Urinary bladder (tissue), 4 donors: Measurements from ENCODE around the gene CDC6. TPM values are rescaled to one million over a fixed set of nuclear protein-coding genes. Genes with fewer than 3 reads are reported as not detected.

Experiments
- DNase-seq: peaks from one replicate; pipeline ENCODE4 v3.0.0-alpha.2; 2015; ENCODE audit errors: extremely low spot score
- H3K27ac ChIP-seq: one replicate; pipeline ENCODE4 v1.5.1; 2013; ENCODE audit warnings: low read depth, mild to moderate bottlenecking, moderate library complexity
- H3K36me3 ChIP-seq: one replicate; pipeline ENCODE4 v1.6.1; 2013; ENCODE audit warnings: mild to moderate bottlenecking, moderate library complexity; ENCODE audit not compliant: insufficient read depth
- H3K4me1 ChIP-seq: one replicate; pipeline ENCODE4 v1.6.1; 2013; ENCODE audit warnings: mild to moderate bottlenecking, moderate library complexity; ENCODE audit not compliant: insufficient read depth
- H3K4me3 ChIP-seq: one replicate; pipeline ENCODE4 v1.5.1; 2013; ENCODE audit warnings: low read depth, low read length
- WGBS: extraction: QIAGEN DNeasy Blood & Tissue Kit; methylation state at CpG from one replicate; pipeline ENCODE4 v1.1.7; 2013; 5-methylcytosine and 5-hydroxymethylcytosine counted together
- polyA plus RNA-seq: library from polyadenylated mRNA; stranded (reverse); fragments of 200-250 nt; gene quantifications from one replicate; pipeline ENCODE4 v1.2.3, GENCODE V29; 2013
- total RNA-seq: library from RNA; depleted of rRNA; stranded (reverse); fragments of >200 nt; gene quantifications from one replicate; pipeline ENCODE4 v1.2.3, GENCODE V29; 2014
- donor health status: healthy with polysubstance abuse.
- donor health status: healthy.

CDC6 gene
- total and polyA plus RNA-seq, 2 donors, result 0.71 to 7.9 TPM

GRCh38 chr17:40318830-40319391 lies 31.2 kb downstream of the CDC6 start:
- 3% methylated on average over 13 of the region's 13 CpGs for WGBS
- no peak for DNase-seq
- Histone ChIP-seq H3K27ac (no peak overlapping the region), H3K4me1 (no peaks in the 10 kb centered on the region), H3K36me3 (no peaks in the 10 kb centered on the region), H3K4me3 (peak overlapping the region; percentile 91)

- H3K36me3 ChIP-seq, result no peaks in the 10 kb centered on the region
- H3K27ac ChIP-seq, result no peak overlapping the region
- no peak for DNase-seq
- WGBS, result 48% methylated on average over 11 of the region's 11 CpGs
- H3K4me3 ChIP-seq, result no peak overlapping the region
- H3K4me1 ChIP-seq, result no peaks in the 10 kb centered on the region
Observed at GRCh38 chr17:40319651-40320540, 32.2 kb downstream of the CDC6 start.

GRCh38 chr17:40320756-40321523 lies 33.3 kb downstream of the CDC6 start:
- H3K4me1 ChIP-seq, result no peaks in the 10 kb centered on the region
- no peak overlapping the region for H3K4me3 ChIP-seq
- peak overlapping the region; percentile 80 for H3K27ac ChIP-seq
- no peaks in the 10 kb centered on the region for H3K36me3 ChIP-seq
- DNase-seq, result no peak
- WGBS, result 13% methylated on average over 19 of the region's 19 CpGs

GRCh38 chr17:40321524-40321929 lies 33.8 kb downstream of the CDC6 start:
- 22% methylated on average over 4 of the region's 4 CpGs for WGBS

GRCh38 chr17:40321961-40322357 lies 34.3 kb downstream of the CDC6 start:
- Histone ChIP-seq H3K4me1 (no peaks in the 10 kb centered on the region), H3K36me3 (no peaks in the 10 kb centered on the region), H3K27ac (peak overlapping the region; percentile 80), H3K4me3 (peak overlapping the region; percentile 23)
- no peak for DNase-seq
- 7% methylated on average over 4 of the region's 4 CpGs for WGBS

More at GRCh38 chr17:40321524-40321929, 33.8 kb downstream of the CDC6 start:
- H3K4me1 ChIP-seq, result no peaks in the 10 kb centered on the region
- peak overlapping the region; percentile 80 for H3K27ac ChIP-seq
- no peaks in the 10 kb centered on the region for H3K36me3 ChIP-seq
- H3K4me3 ChIP-seq, result no peak overlapping the region
- no peak for DNase-seq

GRCh38 chr17:40322358-40323315 lies 35.0 kb downstream of the CDC6 start:
- no peak for DNase-seq
- no peaks in the 10 kb centered on the region for H3K36me3 ChIP-seq

GRCh38 chr17:40323391-40324381 lies 36.0 kb downstream of the CDC6 start:
- no peak for DNase-seq
- H3K36me3 ChIP-seq, result no peaks in the 10 kb centered on the region
- 37% methylated on average over 10 of the region's 10 CpGs for WGBS
- peak overlapping the region; percentile 81 for H3K27ac ChIP-seq
- H3K4me3 ChIP-seq, result no peak overlapping the region
- no peaks in the 10 kb centered on the region for H3K4me1 ChIP-seq

More at GRCh38 chr17:40322358-40323315, 35.0 kb downstream of the CDC6 start:
- Histone ChIP-seq H3K27ac (peak overlapping the region; percentile 81), H3K4me1 (no peaks in the 10 kb centered on the region), H3K4me3 (peak overlapping the region; percentile 23)
- WGBS, result 10% methylated on average over 19 of the region's 19 CpGs

- peaks cover 2% of the 10 kb centered on the region for H3K4me1 ChIP-seq
- no peak for DNase-seq
- peak overlapping the region; percentile 23 for H3K27ac ChIP-seq
- no peaks in the 10 kb centered on the region for H3K36me3 ChIP-seq
- WGBS, result 84% methylated on average over 13 of the region's 13 CpGs
- no peak overlapping the region for H3K4me3 ChIP-seq
Observed at GRCh38 chr17:40325156-40326013, 37.7 kb downstream of the CDC6 start.

- 67% methylated on average over 17 of the region's 17 CpGs for WGBS
- no peak for DNase-seq
- H3K4me1 ChIP-seq, result peaks cover 4% of the 10 kb centered on the region
- no peak overlapping the region for H3K4me3 ChIP-seq
- no peaks in the 10 kb centered on the region for H3K36me3 ChIP-seq
- H3K27ac ChIP-seq, result peak overlapping the region; percentile 57
Observed at GRCh38 chr17:40326014-40326831, 38.5 kb downstream of the CDC6 start.

GRCh38 chr17:40326832-40327199 lies 39.1 kb downstream of the CDC6 start:
- Histone ChIP-seq H3K36me3 (no peaks in the 10 kb centered on the region), H3K4me1 (peaks cover 4% of the 10 kb centered on the region), H3K27ac (peak overlapping the region; percentile 57), H3K4me3 (no peak overlapping the region)
- 38% methylated on average over 1 of the region's 1 CpG for WGBS
- DNase-seq, result no peak
